ENCODE measurements around the gene SOD3.

SOD3 gene

DNA sequence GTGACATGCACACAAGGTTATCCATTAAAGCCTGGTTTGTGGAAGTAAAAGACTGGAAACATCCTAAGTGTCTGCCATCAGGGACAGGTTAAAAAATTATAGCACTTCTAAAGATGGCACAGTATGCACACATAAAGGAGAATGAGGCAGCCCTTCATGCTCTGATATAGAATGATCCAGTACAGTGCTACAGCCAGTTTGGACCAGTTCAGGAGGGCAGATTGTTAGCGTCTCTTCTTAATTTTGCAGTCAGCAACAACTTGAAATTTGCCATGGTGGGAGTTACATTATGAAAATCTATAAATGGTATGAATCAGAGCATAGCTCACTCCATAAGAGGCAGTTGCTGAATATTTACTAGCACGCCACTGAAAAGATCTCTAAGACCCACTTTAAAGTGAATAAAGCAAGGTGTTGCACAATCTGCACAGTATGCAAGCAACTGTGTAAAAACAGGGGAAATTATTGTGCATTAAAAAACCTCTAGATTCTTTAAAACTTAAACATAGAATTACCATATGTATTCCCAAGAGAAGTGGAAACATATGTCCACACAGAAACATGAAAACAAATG, 20.3 kb upstream of the SOD3 start:
- DNase-seq (ENCODE audit: low spot score) = no peak

DNA sequence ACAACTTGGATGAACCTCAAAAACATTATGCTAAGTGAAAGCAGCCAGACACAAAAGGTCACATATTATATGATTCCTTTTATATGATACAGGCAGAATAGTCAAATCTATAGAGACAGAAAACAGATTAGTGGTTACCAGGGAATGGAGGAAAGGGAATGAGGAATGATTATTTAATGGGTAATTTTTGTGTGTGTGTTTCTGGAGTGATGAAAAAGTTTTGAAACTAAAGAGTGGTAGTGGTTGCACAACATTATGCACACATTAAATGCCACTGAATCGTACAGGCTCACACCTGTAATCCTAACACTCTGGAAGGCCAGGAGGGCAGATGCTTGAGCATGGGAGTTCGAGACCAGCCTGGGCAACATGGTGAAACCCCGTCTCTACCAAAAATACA, 19.6 kb upstream of the SOD3 start:
- no peak for DNase-seq (ENCODE audit: low spot score)

DNA sequence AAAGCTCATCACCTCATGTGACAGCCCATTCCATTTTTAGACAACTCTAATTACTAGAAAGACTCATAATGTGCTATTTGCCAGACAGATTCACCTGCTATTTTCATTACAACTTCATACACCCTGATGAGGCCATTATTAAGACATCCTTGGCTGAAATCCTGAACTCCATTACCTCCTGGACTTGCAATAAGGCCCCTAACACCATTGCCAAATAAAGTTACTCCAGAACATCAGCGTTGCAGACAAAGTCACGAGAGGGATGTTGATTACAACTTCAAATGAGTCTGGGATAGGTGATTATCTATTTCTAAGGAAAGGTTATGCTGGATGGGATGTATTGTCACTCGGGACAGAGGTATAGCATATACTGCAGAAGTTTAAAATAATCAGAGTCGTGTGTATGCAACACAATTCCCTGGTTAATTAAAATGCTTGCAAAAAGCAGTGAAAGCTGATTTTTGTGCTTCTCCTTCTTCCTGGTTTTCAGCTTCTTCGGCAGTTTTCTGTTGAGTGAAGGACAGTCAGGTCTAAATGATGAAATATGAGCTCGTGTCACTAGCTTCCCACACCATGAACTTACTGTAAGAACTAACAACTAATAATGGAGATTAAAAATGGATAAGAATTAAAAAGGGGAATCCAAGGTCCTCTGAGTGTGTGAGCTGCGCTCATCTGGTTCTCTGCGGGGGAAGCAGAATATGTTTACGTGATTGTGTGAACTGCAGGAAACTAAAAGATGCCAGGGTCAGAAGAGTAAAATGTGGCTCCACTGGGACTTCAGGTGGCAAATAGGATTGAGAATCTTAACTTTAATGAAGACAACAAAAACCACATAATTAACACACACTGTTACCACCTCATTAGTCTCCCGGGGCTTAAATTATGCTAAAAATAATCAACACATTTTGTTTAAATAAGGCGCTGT, 17.6 kb upstream of the SOD3 start:
- no peak for DNase-seq (ENCODE audit: low spot score)

DNA sequence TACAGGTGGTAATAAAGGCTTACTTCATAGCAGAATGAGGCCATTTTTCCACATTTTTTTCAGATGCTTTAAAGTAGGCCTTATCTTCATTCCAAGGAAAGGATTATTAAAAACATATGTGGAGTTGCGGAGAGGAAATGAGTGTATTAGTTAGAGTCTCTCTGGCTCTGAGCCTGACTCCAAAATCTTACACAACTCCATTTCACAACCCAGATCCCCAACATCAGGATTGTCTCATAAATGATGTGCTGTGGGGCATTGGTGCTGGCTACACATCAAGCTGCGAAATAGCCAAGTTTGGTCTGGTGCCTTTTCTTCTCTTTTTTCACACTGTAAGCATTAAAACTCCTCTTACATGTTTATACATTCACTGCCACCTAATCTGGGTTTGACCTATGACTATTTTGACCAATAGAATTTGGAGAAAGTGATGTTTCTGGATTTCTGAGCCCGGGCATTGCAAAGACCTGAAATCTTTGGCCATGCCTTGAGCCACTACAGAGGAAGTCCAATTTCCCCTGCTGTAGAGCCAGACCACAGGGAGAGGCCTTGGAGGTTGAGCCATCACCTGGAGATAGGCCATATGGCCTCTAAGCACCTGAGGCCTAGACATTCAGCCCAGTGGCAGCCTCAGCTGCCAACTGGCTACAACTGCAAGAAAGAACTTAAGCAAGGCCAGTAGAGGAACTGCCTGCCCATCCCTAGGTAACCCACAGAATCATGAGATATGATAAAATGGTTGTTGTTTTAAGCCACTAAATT, 16.7 kb upstream of the SOD3 start:
- DNase-seq (ENCODE audit: low spot score) = no peak

DNA sequence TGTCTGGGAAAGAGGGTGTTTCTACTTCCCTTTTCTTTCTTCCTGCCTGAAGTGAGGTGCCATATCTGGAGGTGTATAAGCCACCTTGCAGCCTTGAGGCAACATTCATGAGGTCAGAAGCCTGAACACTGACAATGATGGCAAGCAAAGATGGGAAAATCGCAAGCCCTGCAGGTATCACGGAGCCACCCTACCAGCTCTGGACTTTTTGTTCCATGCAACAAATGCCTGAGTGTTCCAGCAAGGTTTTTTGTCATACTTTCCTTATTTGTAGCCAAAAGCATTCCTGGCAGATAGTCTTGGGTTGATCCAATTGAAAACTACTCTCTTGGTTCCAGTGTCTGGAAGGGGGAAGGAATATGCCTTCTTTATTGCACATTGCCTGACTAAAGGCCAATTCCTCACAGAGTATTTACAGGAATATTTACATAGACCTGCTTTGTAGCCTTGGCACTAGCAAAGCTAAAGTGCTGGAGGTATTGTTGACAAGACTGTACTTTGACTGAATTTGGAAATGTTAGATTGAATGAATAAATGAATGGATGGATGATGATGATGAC, 14.4 kb upstream of the SOD3 start:
- no peak for DNase-seq (ENCODE audit: low spot score)

DNA sequence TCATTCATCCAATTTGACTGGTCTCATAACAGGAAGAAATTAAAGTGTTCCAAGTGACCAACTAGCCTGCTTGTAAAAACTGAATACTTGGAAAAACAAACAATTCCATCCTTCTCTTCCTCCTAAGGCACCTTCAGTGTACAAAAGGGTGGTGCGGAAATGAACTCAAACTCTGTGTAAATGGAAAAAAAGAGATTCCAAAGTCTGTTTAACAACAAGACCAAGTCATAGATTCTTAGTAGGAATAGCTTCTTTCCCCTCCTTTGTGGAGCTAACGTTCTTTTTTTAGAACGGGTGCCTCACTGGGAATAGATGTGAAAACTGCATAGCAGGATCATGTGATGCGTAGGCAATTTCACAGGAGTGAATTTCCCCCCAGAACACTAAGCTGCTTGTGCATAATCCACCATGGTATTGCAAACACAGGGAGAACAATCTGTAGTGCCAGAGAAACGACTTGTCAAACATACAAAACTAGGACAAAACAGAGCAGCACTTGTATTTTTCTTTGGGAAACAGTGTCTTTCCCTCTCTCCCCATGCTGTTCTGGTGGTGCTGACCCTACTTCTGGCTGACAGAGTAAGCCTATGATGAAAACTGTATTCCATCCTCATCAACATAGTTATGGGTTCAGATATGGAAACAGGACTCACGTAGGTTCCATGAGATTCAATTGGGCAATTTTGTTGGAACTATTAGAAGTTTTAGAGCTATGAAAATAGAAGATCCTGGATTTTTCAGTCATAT, 13.2 kb upstream of the SOD3 start:
- DNase-seq (ENCODE audit: low spot score) = no peak

DNA sequence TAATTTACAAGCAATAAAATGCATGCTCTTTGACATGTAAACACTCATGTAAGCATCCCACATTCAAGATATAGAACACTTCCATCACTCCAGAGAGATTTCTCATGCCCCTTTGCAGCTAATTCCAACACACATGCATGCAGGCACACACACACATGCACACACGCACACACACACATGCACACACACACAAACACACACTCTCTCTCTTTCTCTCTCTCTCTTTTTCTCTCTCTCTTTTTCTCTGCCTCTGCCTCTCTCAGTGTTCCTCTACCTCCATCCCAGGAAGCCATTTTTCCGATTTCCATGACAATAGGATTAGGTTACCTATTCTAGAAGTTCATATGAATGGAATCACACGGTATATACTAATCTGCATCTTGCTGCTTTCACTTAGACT, 11.9 kb upstream of the SOD3 start:
- no peak for DNase-seq (ENCODE audit: low spot score)

DNA sequence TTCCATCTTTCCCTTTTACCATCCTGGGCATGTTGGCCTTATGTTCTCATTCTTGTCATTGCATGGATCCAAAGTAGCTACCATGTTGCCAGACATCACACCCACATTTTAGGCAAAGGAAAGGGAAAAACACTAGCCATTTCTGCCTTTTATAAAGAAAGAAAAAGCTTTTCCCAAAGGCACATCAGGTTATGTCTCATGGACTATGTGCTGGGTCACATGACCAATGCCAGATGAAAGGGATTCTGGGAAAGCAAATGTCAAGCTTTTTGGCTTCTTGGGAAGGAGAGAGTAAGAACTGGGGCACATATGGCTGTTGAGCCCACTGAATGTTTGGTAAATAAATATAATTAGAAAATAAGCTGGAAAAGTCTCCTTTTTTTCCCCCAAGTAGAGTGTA, 4.3 kb upstream of the SOD3 start:
- no peak for DNase-seq (ENCODE audit: low spot score)

DNA sequence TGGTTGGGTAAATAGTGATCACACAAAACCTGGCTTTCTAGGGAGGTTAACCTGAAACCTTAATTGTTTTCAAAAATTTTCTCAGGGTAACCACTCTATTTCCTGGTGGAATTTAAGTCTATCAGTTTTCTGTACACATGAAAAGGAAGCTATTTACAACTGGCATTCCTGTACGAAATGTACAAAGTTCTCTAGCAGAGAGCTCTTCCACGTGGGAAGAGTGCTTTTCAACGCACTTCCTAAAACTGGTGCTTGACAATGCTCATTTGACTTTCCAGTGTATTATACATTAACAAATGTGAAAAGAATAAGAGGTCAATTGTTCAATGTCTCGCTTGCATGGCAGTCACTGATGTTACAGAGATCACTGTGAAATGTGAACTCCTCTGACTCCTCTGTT, 2.8 kb upstream of the SOD3 start:
- no peak for DNase-seq (ENCODE audit: low spot score)

DNA sequence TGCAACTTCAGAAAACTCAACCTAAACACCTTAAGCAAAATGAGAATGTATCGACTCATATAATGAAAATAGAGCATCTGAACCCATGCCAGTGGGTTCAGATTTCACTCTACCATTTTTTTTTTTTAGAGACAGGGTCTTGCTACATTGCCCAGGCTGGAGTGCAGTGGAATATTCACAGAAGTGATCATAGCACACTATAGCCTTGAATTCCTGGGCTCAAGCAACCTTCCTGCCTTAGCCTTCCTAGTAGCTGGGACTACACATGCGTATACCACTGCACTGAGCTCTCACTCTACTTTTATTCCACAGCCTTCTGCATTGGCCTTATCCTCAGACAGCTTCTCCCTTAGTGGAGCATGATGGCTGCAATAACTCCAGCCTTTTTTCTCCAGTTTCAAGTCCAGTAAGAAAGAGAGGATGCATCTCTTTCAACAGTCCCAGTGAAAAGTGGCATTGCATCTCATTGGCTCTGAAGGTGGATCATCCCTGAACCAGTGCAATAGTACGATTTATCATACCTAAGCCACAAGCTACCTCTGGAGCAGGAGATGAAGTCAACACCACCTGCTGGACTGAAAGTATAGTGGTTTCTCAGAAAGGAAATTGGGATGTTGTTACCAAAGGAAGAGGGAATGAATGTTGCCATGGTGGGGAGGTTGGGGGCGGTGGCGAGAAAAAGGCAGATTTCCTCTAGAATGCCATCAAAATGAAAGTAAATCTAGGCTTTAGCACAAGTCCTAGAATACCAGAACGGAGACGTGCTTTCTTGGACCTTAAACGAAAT, 2.0 kb upstream of the SOD3 start:
- DNase-seq (ENCODE audit: low spot score) = no peak

DNA sequence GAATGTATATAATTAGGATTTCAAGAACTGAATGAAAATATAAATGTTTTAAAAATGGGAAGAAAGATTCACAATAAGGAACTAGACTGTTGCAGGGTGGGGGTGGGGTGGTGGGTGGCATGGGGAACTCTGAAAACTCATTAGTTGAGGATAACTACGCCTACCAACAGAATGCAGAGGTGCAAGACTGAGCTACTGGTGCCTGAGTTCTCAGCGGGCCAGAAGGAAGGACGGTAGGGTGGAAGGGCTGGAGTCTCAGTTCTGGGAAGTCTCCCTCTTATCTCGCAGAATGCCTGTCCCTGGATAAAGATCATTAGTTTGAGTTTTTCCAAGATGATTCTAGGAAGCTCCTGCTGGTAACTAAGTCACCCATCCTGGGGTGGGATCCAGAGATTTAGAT, 1.3 kb upstream of the SOD3 start:
- DNase-seq (ENCODE audit: low spot score) = no peak

DNA sequence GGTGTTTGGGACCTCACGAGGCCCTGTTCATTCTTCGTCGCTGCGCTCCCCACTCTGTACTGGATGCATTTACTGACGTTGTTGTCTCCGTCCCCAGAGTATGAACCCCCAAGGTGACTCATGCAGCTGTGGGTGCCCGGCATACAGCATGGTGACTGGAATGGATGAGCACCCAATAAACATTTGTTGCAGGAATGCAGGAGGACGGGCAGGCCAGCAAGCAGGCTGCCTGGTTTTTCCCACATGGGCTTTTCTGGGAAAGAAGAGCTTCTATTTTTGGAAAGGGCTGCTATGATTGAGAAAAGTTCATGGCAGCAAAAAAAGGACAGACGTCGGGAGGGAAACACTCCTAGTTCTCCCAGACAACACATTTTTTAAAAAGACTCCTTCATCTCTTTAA, 893 bp upstream of the SOD3 start:
- peak; percentile 29 for DNase-seq (ENCODE audit: low spot score)

DNA sequence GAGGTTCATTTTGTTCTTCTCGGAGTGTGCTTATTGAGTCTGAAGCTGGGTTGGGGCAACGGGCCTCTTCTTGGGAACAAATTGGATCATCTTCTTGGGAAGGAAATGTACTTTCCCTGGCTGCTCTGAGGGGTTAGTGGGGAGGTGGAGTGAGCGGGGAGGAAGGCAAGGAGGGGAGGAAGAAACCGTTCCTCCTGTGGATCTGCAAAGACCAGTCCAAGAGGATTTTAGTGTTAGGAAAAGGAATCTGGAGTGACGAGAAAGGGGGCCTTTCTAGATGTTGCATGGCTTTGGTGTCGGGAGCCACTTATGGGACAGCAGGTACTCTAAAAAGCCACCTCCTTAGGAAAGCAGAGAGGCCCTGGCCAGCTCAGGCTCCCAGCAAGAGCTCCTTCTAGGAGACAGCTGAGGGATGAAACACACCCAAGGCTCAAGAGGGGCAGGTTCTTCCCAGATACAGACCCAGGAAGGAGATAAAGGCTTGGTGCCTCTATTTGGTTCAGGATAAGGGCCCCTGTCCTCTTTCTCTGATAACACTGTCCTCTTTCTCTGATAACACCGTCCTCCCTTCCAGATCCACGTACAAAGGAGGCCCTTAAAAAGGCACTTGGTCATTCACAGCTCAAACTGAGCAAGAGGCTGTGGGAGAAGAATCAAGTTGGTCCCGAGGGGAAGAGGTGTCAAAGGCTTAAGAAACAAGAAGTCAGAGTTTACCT, 451 bp downstream of the SOD3 start:
- no peak for DNase-seq (ENCODE audit: low spot score)

DNA sequence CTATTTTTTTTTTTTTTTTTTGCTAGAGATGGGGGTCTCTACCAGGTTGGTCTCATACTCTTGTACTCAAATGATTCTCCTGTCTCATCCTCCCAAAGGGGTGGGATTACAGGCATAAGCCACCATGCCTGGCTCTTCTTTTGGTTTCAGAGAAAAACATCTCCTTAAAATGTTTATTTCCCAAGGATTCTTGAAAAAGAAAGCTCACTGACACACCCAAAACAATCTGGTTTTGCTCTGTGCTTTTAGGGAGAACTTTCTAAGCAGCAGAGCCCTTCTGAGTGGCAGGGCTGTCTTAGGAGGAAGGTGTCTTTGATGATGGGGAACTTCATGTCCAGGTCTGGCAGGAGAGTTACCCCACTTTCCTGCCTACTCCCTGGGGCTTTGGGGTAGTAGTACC, 1.2 kb downstream of the SOD3 start:
- no peak for DNase-seq (ENCODE audit: low spot score)

DNA sequence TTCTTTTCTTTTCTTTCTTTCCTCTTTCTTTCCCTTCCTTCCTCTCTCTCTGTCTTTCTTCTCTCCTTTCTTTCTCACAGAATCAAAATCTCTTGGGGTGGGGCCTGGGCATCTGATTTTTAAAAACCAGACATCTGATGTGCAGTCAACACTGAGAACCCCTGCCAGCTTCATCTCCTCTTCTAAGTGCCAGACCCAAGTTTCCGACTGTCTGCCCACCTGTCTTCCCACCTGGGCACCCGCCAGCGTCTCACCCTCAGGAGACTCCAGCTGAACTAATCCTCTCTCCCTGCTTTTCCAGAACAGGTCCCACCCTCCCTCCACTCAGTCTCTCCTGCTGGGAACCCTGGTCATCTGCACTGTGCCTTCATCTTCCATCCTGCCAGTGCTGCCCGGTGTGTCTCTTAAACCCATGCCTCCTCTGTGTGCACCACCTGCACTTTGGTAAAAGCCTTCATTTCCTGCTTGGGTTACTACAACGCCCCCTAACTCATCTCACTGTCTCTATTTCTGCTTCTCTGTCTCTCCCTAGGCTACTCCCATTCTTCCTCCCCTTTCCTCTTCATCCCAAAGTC, 2.8 kb downstream of the SOD3 start:
- DNase-seq (ENCODE audit: low spot score) = peak; percentile 45

DNA sequence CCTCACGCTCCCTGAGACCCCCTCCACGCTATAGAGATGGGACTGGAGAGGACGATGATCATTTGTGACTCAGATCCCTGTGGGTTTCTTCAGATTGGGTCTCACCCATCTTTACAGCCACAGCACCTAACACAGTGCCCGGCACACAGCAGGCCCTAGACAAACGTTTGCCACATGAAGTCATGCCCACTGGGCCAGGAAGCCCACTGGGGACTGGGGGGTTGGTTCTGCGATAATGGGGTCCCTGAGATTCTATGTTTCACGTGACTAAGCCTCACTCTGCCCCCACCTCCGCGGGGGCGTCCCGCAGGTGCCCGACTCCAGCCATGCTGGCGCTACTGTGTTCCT, 3.8 kb downstream of the SOD3 start:
- no peak for DNase-seq (ENCODE audit: low spot score)

DNA sequence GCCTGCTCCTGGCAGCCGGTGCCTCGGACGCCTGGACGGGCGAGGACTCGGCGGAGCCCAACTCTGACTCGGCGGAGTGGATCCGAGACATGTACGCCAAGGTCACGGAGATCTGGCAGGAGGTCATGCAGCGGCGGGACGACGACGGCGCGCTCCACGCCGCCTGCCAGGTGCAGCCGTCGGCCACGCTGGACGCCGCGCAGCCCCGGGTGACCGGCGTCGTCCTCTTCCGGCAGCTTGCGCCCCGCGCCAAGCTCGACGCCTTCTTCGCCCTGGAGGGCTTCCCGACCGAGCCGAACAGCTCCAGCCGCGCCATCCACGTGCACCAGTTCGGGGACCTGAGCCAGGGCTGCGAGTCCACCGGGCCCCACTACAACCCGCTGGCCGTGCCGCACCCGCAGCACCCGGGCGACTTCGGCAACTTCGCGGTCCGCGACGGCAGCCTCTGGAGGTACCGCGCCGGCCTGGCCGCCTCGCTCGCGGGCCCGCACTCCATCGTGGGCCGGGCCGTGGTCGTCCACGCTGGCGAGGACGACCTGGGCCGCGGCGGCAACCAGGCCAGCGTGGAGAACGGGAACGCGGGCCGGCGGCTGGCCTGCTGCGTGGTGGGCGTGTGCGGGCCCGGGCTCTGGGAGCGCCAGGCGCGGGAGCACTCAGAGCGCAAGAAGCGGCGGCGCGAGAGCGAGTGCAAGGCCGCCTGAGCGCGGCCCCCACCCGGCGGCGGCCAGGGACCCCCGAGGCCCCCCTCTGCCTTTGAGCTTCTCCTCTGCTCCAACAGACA, 4.4 kb downstream of the SOD3 start:
- no peak for DNase-seq (ENCODE audit: low spot score)

DNA sequence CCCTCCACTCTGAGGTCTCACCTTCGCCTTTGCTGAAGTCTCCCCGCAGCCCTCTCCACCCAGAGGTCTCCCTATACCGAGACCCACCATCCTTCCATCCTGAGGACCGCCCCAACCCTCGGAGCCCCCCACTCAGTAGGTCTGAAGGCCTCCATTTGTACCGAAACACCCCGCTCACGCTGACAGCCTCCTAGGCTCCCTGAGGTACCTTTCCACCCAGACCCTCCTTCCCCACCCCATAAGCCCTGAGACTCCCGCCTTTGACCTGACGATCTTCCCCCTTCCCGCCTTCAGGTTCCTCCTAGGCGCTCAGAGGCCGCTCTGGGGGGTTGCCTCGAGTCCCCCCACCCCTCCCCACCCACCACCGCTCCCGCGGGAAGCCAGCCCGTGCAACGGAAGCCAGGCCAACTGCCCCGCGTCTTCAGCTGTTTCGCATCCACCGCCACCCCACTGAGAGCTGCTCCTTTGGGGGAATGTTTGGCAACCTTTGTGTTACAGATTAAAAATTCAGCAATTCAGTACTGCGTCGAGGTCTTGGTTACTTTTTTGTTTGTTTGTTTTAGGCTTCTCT, 5.0 kb downstream of the SOD3 start:
- no peak for DNase-seq (ENCODE audit: low spot score)

All from cerebellar cortex (tissue), 1 donor.